Epidermal melanocyte (primary cell): Measurements from ENCODE around the gene SCAPER.
A peak's percentile ranks its signal among the peaks of the same experiment; 100 is the strongest.
"Not testable (repeated sequence)": the region's sequence is repeated elsewhere in the genome, so short reads cannot be mapped to it uniquely, and the experiment has no call there.

ENCODE experiments used
- DNase-seq: peaks from one replicate; pipeline ENCODE4 v3.0.0; 2011; ENCODE audit warnings: low spot score; ENCODE audit not compliant: insufficient read length

Gene SCAPER

DNA sequence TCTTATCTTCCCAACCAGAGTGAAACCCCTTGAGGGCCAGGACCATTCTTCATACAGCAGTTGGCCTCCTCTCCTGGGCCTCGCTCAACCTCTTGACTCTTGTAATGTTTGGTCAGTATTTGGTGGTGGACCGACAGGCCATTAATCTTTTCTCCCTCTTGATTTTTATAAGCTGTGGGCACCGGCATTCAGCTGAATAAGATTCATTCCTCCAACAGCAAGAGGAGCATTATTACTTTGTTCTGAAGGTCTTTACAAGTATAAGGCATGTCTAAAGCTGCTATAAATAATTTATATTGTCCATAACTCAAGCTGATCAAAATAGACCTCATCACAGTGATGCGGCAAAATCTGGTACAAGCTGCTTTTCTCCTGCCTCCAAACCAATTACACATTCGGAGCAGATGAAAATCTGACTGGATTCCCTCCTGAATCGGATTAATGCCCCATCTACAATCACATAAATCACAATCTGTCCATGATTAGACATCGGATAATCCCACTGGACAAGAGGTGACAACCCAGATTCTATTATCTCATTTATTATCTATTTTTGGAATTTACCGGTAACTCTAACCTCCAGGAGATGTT, 576.9 kb downstream of the SCAPER start:
- no peak for DNase-seq

DNA sequence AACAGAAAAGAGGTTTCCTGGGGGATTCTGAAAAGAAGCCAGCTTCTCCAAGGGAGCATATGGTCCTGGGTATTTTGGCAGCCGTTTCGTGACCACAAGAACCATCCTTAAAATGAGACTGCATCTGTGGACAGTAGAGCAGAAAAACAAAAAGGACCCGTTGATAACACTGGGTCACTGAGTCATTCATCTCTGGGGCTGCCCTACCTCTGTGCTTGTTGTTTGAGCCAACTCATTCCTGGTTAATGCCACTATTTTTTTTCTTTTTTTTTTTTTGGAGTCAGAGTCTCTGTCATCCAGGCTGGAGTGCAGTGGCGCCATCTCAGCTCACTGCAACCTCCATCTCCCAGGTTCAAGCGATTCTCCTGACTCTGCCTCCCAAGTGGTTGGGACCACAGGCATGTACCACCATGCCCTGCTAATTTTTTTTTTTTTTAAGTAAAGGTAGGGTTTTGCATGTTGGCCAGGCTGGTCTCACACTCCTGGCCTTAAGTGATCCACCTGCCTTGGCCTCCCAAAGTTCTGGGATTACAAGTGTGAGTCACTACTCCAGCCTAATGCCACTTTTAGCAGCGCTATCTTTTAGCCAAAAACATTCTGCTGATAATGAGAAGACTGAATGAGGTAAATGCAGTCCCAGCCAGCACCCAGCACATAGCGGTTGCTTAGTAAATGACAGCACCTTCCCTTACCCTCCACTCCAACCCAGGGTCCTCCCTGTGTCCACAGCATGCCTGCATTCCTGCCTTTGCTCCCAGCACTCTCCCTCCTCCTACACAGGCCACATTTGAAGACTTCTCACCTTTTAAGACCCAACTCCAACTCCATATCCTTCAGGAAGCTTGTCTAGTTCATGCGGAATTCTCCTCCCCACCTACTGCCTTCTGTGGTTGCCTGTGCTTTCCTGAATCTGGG, 577.7 kb downstream of the SCAPER start:
- no peak for DNase-seq

DNA sequence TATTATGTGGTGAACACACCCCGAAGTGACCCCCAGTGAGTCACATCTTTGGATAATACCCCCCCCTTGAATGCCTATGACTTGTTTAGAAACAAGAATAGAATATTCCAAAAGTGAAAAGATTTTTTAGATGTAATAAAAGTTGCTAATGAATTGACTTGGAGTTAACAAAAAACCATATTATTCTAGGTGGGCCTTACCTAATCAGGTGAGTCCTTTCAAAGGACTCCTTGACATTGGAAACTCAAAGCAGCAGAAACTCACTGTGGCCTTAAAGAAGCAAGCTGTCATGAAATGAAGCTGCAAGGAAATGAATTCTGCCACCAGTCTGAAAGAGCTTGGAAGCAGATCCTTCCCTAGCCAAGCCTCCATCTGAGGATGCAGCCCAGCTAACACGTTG, 579.4 kb downstream of the SCAPER start:
- no peak for DNase-seq

DNA sequence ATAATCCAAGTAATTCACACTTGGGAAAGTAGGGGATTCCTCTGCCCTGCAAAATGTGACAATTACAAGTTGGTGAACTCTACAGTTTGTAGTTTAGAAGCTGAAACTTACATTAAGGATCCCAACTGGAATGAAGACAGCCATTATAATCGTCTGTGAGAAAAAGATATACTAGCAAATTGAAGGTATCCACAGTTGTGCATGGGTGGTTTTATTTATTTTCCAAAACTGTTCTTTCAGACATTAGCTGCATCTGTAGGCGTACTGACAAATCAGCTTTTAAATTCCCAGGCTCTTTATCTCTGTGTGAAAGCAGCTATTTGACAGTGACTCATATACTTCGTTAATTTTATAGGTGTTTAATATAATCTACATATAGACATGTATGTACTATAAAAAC, 581.1 kb downstream of the SCAPER start:
- no peak for DNase-seq

DNA sequence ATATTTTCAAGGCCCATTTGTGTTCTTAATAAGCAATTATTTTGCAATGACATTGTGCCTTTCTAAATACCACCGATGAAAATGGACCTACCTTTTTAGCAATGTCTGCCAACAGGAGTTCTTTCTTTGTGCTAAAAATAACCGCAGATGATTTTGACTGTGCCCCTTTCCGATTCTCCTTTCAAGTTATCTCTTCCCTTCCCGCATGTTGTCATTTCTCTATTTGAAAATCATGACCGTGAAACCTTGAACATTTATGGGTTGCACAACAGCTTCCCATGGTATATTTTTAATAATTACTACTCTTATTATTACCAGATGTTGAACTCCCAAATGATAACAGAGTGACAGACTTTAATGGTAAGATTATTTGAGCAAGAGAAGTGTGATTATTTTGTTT, 583.5 kb downstream of the SCAPER start:
- no peak for DNase-seq

DNA sequence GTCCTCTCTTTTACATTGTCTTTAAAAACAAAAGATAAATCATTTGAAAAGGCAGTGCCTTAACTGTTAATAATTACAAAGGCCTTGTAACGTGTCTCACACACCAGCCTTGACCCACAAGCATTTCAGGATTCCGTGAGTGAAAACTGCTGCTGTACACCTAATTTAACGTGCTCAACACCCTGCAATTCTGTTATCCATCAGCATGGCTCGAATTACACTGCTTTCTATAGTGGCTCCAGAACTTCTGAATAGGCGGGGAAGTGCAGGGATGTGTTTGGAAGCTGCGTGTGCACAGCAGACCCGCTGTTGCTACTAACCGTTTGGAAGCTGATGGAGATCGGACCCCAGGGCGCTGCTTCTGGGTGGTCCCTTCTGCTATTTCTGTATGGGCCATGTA, 584.0 kb downstream of the SCAPER start:
- no peak for DNase-seq

DNA sequence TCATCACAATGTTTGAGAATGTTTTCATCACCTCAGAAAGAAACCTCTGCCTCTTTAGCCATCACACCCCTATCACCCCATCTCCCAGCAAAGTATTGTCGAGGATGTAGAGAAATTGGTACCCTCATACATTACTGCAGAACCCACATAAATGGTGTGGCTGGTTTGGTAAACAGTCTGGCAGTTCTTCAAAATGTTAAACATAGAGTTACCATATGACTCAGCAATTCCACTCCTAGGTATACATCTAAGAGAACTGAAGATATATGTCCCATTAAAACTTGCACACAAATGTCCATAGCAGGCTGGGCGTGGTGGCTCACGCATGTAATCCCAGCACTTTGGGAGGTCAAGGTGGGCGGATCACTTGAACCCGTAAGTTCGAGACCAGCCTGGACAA, 585.1 kb downstream of the SCAPER start:
- no peak for DNase-seq

DNA sequence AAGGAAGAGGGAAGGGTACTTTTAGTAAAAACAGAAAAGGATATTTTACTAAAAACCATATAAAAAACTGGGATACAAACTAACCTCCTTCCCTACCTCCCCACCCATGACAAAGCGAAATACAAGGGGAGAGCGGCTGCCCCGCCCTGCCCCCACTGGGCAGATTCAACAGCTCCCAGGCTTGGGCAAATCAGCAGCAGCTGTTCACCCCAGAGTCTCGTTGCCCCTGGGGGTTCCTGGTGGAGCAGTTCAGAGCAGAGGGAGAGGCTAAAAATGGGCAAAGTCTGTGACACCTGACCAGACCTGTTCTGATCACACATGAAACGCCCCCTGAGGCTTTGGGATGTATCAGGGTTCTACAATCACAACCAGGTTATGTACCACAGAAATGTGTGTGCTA, 591.4 kb downstream of the SCAPER start:
- no peak for DNase-seq

DNA sequence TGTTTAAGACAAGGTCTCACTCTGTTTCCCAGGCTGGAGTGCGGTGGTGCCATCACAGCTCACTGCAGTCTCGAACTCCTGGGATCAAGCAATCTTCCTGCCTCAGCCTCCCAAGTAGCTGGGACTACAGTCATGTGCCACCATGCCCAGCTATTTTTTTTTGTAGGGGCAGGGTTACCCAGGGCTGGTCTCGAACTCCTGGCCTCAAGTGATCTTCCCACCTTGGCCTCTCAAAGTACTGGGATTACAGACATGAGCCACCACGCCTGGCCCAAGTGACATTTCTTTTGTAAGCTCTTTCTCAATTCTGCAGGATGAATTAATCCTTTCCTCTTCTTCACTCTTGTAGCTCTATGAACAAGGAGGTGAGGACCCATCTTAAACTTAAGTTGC, 592.0 kb downstream of the SCAPER start:
- DNase-seq: not testable (repeated sequence)

DNA sequence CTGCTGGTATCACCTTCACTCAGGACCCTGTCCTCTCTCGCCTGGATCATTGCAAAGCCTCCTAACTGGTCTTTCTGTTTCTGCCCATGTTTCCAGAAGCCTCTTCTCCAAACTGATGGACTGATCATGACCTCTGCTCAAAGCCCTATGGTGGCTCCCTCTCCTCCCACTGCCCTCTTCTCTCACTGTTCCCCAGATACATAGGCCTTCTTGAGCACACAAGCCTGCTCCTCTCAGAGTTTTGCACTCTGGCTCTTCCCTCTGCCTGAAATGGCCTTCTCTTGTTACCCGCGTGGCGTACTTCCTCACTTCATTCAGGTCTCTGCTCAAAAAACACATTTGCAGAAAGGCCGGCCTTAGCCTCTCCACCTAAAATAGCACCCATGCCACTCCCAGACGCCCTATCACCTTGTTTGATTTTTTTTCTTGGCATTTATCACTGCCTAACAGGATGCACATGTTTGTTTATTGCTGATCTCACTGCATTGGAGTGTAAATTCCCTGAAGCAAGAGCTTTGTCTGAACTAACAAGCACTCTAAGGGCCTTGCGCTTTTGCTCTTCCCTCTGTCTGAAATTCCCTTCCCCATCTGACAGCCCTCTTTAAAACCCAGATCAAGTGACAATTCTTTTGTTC, 592.5 kb downstream of the SCAPER start:
- no peak for DNase-seq

DNA sequence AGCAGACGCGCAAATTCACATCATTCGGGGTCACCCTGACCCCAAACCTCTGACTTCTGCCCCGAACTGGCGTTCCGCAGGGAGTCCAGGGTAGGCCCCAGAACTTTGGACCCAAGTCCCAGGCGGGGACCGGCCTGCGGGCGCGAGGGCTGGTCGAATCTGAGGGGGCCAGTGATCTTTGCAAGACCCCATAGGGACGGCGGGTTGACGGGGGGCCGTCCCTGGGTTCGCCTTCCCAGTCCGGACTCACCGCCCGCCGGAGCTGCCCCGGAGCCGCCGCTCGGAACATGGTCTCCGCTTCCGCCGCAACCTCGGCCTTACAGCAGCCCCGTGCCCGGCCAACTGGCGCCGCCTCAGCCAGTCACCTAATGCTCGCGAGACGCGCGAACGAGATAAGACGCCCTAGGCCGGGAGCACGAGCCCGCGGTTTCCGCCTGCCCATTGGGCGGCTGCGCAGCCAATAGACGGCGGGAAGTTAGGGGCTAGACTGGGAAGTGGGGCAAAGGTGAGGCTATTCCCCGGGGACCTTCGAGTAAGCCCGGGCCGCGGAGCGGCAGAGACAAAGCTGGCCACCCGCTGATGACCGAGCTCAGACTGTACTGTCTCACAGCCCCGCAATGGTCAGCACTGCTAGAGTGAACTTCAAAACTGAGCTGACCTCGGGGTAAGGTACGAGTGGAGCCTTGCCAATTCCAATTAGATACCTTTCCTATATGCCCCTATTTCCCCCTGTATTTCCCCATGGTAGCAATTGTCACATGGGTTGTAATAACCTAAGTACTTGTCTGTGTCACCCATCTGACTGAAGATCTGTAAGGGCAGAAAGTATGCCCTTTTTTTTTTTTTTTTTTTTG, 593.8 kb downstream of the SCAPER start, which contains the start of gene ETFA:
Gene ETFA, minus strand, starts transcription at position 370 of the 854 bp plus-strand sequence. Its CDS starts 81 bp downstream, at position 289.
- peak; percentile 95 for DNase-seq

DNA sequence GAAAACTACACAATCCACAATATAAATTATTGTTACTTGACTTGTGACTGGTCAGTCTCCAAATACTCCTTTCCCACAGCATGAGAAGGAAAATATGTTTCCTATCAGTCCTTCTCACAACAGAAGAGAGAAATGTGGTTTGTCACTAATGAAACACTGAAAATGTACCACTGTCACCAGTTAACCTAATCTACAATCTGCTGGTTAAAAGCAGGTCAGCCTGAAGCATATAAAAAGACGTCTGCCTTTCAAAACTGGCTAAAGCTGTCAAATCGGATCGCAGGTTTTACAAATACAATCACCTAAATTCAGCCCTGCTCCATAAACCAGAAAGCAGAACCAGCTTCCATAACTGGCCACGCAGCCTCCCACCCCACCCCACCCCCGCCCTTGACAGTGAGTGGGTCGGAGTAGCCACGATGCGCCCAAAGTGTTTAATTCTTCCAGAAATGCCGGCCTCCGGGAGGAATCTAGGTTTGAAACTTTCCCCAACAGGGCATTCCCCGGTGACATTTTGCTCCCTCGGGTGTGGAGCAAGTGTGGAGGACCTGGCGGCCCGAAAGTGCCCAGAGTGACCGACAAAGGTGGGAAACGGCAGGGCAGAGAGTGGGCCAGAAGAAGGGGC, 594.6 kb downstream of the SCAPER start:
- DNase-seq: no peak

DNA sequence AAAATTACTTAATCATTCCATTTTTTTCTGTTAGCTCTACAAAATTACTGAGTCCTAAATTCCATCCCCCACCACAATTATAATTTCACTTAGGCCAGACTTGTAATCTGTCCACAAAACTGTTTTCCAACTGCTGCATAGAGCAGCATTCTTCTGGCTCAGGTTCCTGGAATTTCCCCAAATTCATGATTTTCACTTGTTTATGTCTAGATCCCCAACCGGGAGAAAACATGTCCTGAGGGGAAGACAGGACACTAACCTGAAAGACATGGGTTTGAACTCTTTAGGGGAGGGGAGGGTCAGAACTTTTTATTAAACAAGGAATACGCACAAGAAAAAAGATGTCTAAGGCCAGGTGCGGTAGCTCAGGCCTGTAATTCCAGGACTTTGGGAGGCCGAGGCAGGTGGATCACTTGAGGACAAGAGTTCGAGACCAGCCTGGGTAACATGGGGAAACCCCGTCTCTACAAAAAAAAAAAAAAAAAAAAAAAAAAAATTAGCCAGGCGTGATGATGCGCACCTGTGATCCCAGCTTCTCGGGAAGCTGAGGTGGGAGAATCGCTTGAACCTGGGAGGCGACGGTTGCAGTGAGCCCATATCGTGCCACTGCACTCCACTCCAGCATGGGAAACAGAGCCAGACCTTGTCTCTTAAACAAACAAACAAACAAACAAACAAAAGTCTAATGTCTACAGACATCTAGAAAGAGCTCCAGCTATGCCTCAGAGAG, 595.4 kb downstream of the SCAPER start:
- DNase-seq: no peak

DNA sequence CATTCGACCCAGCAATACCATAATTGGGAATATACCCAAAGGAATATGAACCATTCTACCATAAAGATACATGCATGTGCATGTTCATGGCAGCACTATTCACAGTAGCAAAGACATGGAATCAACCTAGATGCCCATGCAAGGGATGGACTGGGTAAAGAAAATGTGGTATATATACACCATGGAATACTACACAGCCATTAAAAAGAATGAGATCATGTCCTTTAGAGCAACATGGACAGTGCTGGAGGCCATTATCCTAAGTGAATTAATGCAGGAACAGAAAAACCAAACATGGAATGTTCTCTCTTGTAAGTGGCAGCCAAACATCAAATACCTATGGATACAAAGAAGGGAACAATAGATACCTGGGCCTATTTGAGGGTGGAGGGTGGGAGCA, 601.2 kb downstream of the SCAPER start:
- DNase-seq: no peak

DNA sequence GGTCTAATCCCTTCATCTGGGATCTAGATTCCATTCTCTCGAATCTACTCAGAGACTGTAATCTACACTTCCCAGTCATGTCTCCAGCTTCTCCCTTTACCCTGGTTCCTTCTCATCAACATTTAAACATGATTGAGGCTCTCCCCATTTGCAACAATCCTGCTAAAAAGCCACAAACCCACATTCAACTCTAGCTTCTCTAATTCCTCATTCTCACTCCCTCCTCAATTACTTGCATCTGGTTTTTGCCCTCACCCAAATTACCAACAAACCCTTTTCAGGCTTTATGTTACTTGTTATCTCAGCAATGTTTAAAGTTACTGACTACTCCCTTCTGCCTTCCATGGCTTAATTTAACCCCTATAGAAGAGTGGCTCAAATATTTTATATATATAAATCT, 605.4 kb downstream of the SCAPER start:
- DNase-seq: no peak

DNA sequence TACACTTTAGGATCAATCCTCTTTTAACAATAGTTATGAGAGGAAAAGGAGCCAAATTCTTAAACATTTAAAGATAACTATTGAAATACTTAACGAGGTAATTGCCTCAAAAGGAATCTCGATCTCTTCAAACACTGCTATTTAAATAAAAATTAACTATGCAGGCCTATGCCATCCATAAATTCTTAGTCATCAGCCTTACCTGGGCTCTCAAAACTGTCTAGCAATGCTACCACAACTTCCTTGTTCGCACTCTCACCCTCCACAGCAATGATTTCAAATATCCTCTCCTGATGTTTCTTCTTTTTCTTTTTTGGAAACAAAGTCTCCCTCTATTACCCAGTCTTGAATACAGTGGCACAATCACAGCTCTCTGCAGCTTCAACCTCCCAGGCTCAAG, 606.2 kb downstream of the SCAPER start:
- no peak for DNase-seq

DNA sequence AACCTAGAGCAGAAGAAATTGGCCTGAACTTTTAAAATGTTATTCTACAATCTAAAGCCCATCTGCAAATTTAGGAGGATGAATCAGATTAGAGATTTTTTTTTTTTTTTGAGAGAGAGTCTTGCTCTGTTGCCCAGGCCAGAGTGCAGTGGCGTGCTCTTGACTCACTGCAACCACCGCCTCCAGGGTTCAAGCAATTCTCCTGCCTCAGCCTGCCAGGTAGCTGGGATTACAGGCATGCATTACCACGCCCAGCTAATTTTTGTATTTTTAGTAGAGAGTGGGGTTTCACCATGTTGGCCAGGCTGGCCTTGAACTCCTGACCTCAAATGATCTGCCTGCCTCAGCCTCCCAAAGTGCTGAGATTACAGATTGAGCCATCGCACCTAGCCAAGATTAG, 607.2 kb downstream of the SCAPER start:
- DNase-seq: not testable (repeated sequence)
